Brain microvascular endothelial cell (primary cell): ENCODE data around the gene SLC5A2.

Experiments used
- DNase-seq: peaks from one replicate; pipeline ENCODE4 v3.0.0-alpha.2; 2020
- H3K27ac ChIP-seq: fragments of 250-450 bp; sonication (Bioruptor Pico); 2 replicates; pipeline ENCODE4 v1.5.1; 2020; ENCODE audit warnings: mild to moderate bottlenecking, moderate library complexity
- H3K27me3 ChIP-seq: fragments of 250-450 bp; sonication (Bioruptor Pico); replicated peaks from 2 replicates; pipeline ENCODE4 v1.5.1; 2020; ENCODE audit warnings: mild to moderate bottlenecking
- H3K36me3 ChIP-seq: fragments of 250-450 bp; sonication (Bioruptor Pico); replicated peaks from 2 replicates; pipeline ENCODE4 v1.5.1; 2020; ENCODE audit warnings: mild to moderate bottlenecking
- H3K4me3 ChIP-seq: 2 replicates; pipeline ENCODE4 v1.5.1; 2011; ENCODE audit warnings: low read depth, mild to moderate bottlenecking, control low read depth, low read length, moderate library complexity
- in situ Hi-C: cut with HindIII; loops from 2 replicates; pipeline ENCODE4 v1.10.0; 2017; ENCODE audit warnings: low sequenced_read_pairs, low pct_ligation_motif_present
- TF ChIP-seq, protein P1 (sequence below): IDR thresholded peaks from 2 replicates; pipeline ENCODE4 v1.5.1; 2011; ENCODE audit warnings: low read depth, mild to moderate bottlenecking, moderate library complexity, low read length, control low read depth, inconsistent platforms; ENCODE audit errors: missing control alignments

The SLC5A2 gene

DNA sequence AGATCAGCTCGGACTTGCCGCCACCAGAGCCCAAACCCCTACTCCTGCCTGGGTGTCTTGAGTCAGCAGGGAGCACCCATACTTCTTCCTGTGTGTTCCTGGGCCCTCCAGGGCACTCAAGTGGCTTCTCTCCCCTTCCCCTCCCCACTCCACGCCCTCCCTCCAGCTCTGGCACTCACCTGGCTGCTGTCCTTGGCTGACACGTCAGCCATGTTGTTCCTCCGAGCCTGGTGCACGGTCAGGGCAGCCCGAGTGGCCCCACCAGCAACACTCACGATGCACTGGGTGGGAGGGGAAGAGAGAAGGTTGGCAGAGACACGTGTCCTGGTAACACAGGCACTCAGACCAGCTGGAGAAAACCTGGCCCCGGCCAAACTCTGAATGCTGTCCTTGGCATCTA lies 13.7 kb downstream of the SLC5A2 start:
- Histone ChIP-seq H3K4me3 (no peak overlapping the region), H3K27ac (no peak overlapping the region), H3K27me3 (no peaks in the 10 kb centered on the region), H3K36me3 (peaks cover 33% of the 10 kb centered on the region)
- in situ Hi-C loops, result no loop called here
- no peak for DNase-seq
- TF ChIP-seq, protein P1, sequence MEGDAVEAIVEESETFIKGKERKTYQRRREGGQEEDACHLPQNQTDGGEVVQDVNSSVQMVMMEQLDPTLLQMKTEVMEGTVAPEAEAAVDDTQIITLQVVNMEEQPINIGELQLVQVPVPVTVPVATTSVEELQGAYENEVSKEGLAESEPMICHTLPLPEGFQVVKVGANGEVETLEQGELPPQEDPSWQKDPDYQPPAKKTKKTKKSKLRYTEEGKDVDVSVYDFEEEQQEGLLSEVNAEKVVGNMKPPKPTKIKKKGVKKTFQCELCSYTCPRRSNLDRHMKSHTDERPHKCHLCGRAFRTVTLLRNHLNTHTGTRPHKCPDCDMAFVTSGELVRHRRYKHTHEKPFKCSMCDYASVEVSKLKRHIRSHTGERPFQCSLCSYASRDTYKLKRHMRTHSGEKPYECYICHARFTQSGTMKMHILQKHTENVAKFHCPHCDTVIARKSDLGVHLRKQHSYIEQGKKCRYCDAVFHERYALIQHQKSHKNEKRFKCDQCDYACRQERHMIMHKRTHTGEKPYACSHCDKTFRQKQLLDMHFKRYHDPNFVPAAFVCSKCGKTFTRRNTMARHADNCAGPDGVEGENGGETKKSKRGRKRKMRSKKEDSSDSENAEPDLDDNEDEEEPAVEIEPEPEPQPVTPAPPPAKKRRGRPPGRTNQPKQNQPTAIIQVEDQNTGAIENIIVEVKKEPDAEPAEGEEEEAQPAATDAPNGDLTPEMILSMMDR, result no peak

DNA sequence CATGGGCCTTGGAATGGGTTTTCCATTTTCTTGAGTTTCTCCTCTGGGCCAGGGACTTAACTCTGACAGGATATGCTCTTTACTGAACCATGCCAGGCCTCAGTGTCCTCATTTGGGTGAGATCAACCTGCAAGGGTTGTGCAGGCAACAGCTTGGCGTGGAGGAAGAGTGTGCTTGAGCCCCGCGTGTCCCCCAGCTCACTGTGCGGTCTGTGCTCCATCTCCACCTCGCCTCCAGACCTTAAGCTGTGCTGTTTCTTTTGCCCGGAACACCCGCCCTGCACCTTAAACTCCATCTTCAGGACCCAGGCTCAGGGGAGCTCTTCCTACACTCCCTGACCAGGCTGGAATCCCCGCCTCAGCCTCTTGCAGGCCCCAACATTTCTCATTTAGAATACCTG lies 15.6 kb downstream of the SLC5A2 start:
- no peak overlapping the region for H3K27ac ChIP-seq
- no peaks in the 10 kb centered on the region for H3K27me3 ChIP-seq
- in situ Hi-C loops, result no loop called here
- no peak overlapping the region for H3K4me3 ChIP-seq
- TF ChIP-seq, protein P1, result no peak
- no peak for DNase-seq
- H3K36me3 ChIP-seq, result peaks cover 26% of the 10 kb centered on the region

DNA sequence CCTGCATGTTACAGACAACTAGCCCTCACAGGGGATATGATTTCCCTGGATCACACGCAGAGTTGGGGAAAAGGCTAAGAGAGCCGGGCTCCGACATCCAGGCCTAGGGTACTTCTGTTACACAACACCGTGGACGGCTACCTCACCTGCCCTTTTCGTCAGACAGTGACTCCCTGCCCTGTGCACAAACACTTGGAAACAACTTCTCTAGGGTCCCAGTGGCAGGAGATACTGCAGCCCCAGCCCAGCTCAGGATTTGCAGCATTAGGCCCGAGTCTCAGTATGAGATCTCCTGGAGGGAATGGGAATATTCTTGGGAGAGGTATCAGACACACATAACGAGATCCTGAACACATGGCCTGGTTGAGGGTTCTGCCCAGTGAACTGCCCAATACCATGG lies 17.0 kb downstream of the SLC5A2 start:
- Histone ChIP-seq H3K4me3 (no peak overlapping the region), H3K27me3 (no peaks in the 10 kb centered on the region), H3K36me3 (peaks cover 28% of the 10 kb centered on the region), H3K27ac (no peak overlapping the region)
- no peak for DNase-seq
- in situ Hi-C loops, result no loop called here
- TF ChIP-seq, protein P1, result no peak

DNA sequence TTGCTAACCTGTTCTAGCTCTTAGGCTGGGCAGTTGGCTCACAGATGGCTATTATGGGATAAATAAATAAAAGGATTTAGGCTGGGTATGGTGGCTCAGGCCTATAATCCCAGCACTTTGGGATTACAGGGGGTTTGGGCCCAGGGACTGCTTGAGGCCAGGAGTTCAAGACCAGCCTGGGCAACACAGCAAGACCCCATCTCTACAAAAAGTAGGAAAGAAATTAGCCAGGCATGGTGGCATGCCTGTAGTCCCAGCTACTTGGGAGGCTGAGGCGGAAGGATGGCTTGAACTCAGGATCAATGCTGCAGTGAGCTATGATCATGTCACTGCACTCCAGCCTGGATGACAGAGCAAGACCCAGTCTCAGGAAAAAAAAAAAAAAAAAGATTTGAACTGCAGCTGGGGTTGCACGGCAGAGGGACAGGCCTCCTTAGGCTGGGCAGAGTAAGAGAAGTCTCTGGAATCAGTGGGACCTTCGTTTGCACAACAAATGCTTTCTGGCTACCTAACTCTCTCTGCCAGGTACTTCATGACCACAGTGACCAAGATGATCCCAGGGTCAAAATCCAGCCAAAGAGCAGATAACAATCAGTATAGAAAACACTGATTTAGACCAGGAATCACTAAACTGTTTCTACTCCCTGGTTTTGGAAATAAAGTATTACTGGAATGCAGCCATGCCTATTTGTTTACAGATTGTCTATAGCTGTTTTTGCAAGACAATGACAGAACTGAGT lies 18.5 kb downstream of the SLC5A2 start:
- H3K27me3 ChIP-seq, result no peaks in the 10 kb centered on the region
- no peak overlapping the region for H3K27ac ChIP-seq
- TF ChIP-seq, protein P1, result no peak
- no peak for DNase-seq
- no peak overlapping the region for H3K4me3 ChIP-seq
- H3K36me3 ChIP-seq, result peaks cover 22% of the 10 kb centered on the region
- in situ Hi-C loops, result no loop called here

DNA sequence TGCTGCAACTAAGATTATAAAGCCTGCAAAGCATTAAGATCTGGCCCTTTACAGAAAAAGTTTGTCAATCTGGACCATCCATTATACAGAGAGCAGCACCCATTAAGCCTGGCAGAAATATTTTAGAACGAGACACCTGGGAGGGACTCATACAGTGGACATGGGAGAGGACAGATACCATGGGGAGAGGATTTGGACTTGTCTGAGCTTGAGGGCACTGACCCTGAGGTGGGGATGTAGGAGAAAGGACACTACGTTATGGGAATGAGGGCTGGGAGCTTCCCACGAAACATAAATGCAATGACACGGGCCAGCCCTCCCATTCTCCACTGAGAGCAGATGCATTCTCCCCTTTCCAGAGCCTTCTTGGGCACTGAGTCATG lies 19.0 kb downstream of the SLC5A2 start:
- H3K36me3 ChIP-seq, result peaks cover 21% of the 10 kb centered on the region
- DNase-seq, result no peak
- in situ Hi-C loops, result no loop called here

More for the DNA sequence above, 19.0 kb downstream of the SLC5A2 start:
- TF ChIP-seq, protein P1, result no peak
- Histone ChIP-seq H3K27ac (no peak overlapping the region), H3K4me3 (no peak overlapping the region), H3K27me3 (no peaks in the 10 kb centered on the region)
